GM19035 (cell line): ENCODE measurements around the gene BTBD17.
"Not testable (repeated sequence)": the region's sequence is repeated elsewhere in the genome, so short reads cannot be mapped to it uniquely, and the experiment has no call there.

ENCODE experiments used
- ATAC-seq: cut with Tn5 transposase; IDR thresholded peaks from one replicate; pipeline ENCODE4 v1.9.1; 2021; ENCODE audit not compliant: unreplicated experiment

Gene BTBD17

GRCh38 chr17:74361230-74362068 is at the start of gene BTBD17:
Gene BTBD17, minus strand, starts transcription at chr17:74361868. Its CDS starts 49 bp downstream, at chr17:74361819.
- no peak for ATAC-seq

GRCh38 chr17:74410001-74410443 is 48.4 kb upstream of the BTBD17 start:
- ATAC-seq, result no peak

- ATAC-seq, result no peak
These were observed 47.1 kb upstream of the BTBD17 start for GRCh38 chr17:74408815-74409214.

- ATAC-seq, result no peak
These were observed 46.6 kb upstream of the BTBD17 start for GRCh38 chr17:74408262-74408661.

- ATAC-seq, result no peak
These were observed 45.7 kb upstream of the BTBD17 start for GRCh38 chr17:74407384-74407783.

- ATAC-seq, result not testable (repeated sequence)
These were observed 43.6 kb upstream of the BTBD17 start for GRCh38 chr17:74405311-74405710.

GRCh38 chr17:74404789-74405188 is 43.1 kb upstream of the BTBD17 start:
- no peak for ATAC-seq

- no peak for ATAC-seq
These were observed 42.5 kb upstream of the BTBD17 start for GRCh38 chr17:74404218-74404617.

- ATAC-seq, result no peak
These were observed 42.0 kb upstream of the BTBD17 start for GRCh38 chr17:74403512-74404137.

GRCh38 chr17:74402048-74402447 is 40.4 kb upstream of the BTBD17 start:
- no peak for ATAC-seq

GRCh38 chr17:74396567-74396966 is 34.9 kb upstream of the BTBD17 start:
- no peak for ATAC-seq

- no peak for ATAC-seq
These were observed 33.3 kb upstream of the BTBD17 start for GRCh38 chr17:74394977-74395376.

- no peak for ATAC-seq
These were observed 32.7 kb upstream of the BTBD17 start for GRCh38 chr17:74394275-74394950.

GRCh38 chr17:74393346-74393942 is 31.8 kb upstream of the BTBD17 start:
- ATAC-seq, result no peak

GRCh38 chr17:74392848-74393247 is 31.2 kb upstream of the BTBD17 start:
- ATAC-seq, result no peak

- no peak for ATAC-seq
These were observed 30.1 kb upstream of the BTBD17 start for GRCh38 chr17:74391771-74392170.

GRCh38 chr17:74390680-74391653 is 29.3 kb upstream of the BTBD17 start:
- no peak for ATAC-seq

GRCh38 chr17:74389937-74390679 is 28.4 kb upstream of the BTBD17 start:
- ATAC-seq, result no peak

GRCh38 chr17:74389084-74389753 is 27.6 kb upstream of the BTBD17 start:
- no peak for ATAC-seq
